GM12864 (cell line): Measurements from ENCODE around the gene VGLL4.

Source experiments
- DNase-seq: peaks from one replicate; pipeline ENCODE4 v3.0.0-alpha.2; 2011; ENCODE audit warnings: low read depth
- H3K4me3 ChIP-seq: 2 replicates; pipeline ENCODE4 v1.5.1; 2011; ENCODE audit warnings: mild to moderate bottlenecking, low read depth, low read length, control low read depth
- TF ChIP-seq, protein P1 (sequence below): IDR thresholded peaks from 2 replicates; pipeline ENCODE4 v1.5.1; 2011; ENCODE audit warnings: low read depth, mild to moderate bottlenecking, moderate library complexity, low read length, control low read depth, inconsistent platforms; ENCODE audit errors: missing control alignments

Gene VGLL4

DNA sequence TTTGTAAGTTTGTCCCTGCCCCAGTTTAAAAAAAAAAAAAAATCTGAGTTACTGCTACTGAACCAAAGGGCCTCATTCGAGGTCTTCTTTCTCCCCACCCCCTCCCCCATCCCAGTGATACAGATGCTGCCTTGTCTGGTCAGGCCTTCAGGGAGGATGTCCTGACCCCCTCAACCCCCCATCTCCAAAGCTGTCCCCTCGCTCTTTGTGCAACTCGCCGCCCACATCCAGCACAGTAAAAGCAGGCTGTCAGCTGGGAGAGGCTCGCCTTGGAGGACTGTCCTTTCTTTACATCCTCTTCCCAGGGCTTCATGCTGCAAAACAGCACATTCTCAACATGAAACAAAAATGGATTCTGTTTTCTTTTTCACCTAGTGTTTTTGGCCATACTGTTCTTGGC is 133.4 kb downstream of the VGLL4 start:
- H3K4me3 ChIP-seq = no peak overlapping the region
- TF ChIP-seq, protein P1, sequence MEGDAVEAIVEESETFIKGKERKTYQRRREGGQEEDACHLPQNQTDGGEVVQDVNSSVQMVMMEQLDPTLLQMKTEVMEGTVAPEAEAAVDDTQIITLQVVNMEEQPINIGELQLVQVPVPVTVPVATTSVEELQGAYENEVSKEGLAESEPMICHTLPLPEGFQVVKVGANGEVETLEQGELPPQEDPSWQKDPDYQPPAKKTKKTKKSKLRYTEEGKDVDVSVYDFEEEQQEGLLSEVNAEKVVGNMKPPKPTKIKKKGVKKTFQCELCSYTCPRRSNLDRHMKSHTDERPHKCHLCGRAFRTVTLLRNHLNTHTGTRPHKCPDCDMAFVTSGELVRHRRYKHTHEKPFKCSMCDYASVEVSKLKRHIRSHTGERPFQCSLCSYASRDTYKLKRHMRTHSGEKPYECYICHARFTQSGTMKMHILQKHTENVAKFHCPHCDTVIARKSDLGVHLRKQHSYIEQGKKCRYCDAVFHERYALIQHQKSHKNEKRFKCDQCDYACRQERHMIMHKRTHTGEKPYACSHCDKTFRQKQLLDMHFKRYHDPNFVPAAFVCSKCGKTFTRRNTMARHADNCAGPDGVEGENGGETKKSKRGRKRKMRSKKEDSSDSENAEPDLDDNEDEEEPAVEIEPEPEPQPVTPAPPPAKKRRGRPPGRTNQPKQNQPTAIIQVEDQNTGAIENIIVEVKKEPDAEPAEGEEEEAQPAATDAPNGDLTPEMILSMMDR = no peak
- DNase-seq = no peak

DNA sequence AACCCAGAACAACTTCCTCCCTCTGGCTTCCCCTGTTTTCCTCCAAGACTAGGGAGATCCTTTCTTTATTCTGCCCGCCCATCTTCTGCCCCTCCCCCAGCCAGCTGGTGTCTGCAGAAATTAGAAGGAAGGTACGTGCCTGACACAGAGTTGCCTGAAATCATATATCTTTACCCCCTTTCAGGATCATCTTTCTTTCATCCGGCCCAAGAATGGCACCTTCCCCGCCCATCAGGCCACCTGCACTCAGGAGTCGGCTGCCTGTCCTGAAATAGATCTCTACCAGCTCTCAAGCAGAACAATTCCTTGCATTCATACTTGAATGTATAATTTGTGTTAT is 133.7 kb downstream of the VGLL4 start:
- H3K4me3 ChIP-seq = no peak overlapping the region
- TF ChIP-seq, protein P1 = no peak
- no peak for DNase-seq

DNA sequence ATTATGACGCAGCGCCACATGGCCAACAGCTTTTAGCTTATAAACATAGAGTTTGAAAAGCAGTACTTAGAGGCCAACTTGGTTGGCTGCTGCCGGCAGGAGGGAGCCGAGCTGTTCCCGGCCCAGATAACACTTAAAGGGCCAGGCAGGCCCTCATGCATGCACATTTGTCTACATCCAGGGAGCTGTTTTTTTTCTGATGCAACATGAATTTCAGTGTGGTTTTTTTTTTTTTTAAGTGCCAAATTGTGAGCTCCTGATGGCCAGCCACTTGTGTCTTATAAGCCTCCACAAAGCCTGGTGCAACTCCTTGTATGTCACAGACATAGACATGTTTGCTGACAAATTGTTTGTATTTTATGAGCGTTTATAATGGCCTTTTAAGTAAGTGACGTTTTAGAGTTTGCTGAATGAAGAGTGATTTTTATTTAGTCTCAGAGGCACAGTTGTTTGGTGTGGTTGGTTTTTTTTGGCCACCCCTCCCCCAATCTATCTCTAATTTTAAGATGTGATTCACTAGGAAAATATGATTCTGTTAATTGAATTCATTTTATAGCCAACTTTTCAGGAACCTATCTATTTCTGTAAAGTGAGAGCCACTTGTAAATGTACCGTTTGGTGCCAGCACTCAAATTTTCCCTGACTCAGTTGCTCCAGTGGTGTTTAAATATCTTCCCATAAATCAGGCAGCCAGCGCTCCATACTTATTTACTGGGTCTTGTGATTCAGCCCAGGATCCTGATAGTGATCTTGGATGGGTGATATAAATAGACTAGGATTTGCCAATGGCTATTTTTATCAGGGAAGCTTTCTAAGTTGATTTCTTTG is 134.3 kb downstream of the VGLL4 start:
- H3K4me3 ChIP-seq = no peak overlapping the region
- TF ChIP-seq, protein P1 = no peak
- DNase-seq = no peak

DNA sequence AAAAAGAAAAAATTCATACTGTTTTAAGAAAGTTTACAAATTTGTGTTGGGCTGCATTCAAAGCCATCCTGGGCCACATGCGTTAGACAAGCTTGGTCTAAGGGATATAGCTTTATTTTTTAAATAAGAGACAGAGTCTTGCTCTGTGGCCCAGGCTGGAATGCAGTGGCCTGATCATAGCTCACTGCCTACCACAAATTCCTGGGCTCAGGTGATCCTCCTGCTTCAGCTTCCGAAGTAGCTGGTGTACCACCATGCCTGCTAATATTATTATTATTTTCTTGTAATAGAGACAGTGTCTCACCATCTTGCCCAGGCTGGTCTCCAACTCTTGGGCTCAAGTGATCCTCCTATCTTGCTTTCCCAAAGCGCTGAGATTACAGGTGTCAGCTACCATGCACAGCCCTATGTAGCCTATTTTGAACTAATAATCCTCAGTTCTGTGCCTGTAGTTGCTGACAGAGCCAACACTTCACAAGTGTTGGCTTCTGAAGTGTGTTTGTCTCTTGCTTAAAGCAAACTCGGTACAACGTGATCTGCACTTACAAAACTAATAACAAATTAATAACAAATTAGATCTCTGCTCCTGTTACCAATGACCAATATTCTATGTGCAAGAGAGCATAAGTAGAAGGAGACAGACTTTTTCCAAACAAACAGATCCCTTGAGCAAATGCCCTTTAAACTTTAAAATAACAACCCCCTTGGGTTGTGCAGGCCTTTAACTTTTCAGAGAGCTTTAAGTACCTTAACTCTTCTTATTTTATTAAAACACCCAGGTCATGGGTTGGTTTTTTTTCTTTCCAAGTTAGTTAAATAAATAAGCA is 135.2 kb downstream of the VGLL4 start:
- no peak overlapping the region for H3K4me3 ChIP-seq
- TF ChIP-seq, protein P1 = no peak

DNA sequence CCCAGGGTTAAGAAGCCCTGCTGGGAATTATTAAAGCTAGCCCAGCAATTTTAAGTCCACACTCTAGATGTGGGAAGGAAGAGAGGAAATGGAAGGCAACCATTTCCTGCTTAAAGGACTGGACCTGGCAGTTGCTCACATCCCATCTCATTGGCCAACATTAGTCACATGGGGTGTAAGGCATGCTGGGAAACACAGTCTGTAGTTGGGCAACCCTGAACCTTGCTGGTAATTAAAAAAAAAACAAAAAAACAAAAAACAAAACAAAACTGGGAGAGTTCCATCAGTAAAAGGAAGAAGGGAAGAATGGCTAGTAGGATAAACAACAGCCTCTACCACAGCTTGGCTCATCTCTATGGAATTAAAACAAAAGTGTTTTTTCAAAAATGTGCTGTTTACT is 136.0 kb downstream of the VGLL4 start:
- TF ChIP-seq, protein P1 = no peak
- no peak for DNase-seq
- H3K4me3 ChIP-seq = no peak overlapping the region

More for the DNA sequence above, 135.2 kb downstream of the VGLL4 start:
- no peak for DNase-seq
